Naive thymus-derived CD8-positive, alpha-beta T cell (primary cell): Measurements from ENCODE around the gene ADAMTS18. TPM values are rescaled to one million over a fixed set of nuclear protein-coding genes. Genes with fewer than 3 reads are reported as not detected.

Experiments
- ATAC-seq, 2 donors: fragments of 150-1000 bp; cut with Tn5 transposase in 1 of 2; sonication (Bioruptor Pico), chemical (Tn5 transposase) in 1 of 2; 1 replicate in 1 of 2; 2 replicates in 1 of 2; pipeline ENCODE4 v1.10.0; 2021; ENCODE audit warnings: mild to moderate bottlenecking in 2 of 2, moderate library complexity in 2 of 2
- POLR2A ChIA-PET: fragments of 350-600 bp; sonication (Branson Sonifier 250); formaldehyde crosslinking; loops from one replicate; lab custom pipeline; 2021; ENCODE audit warnings: antibody characterized with exemption; lab: Charles Lee
- DNase-seq, 10 donors: peaks; one replicate each; pipeline versions ENCODE4 v3.0.0 to v3.0.0-alpha.2; 2020 to 2022
- H3K27ac Mint-ChIP-seq, 10 donors: one replicate each; pipeline ENCODE4 v1.8.0; 2020 to 2022; ENCODE audit warnings: mild to moderate bottlenecking in 10 of 10, mixed read lengths in 10 of 10, moderate library complexity in 4 of 10, inconsistent platforms in 1 of 10
- H3K27me3 Mint-ChIP-seq, 5 donors: one replicate each; pipeline ENCODE4 v1.8.0; 2021 to 2022; ENCODE audit warnings: mixed read lengths in 5 of 5
- H3K36me3 Mint-ChIP-seq, 3 donors: one replicate each; pipeline ENCODE4 v1.8.0; 2020 to 2022; ENCODE audit warnings: mixed read lengths in 3 of 3, mild to moderate bottlenecking in 2 of 3, inconsistent platforms in 1 of 3
- H3K4me1 Mint-ChIP-seq, 4 donors: one replicate each; pipeline ENCODE4 v1.8.0; 2021 to 2022; ENCODE audit warnings: mixed read lengths in 4 of 4
- H3K4me3 Mint-ChIP-seq, 10 donors: one replicate each; pipeline ENCODE4 v1.8.0; 2020 to 2022; ENCODE audit warnings: mild to moderate bottlenecking in 10 of 10, mixed read lengths in 10 of 10, moderate library complexity in 6 of 10, inconsistent platforms in 1 of 10
- H3K9me3 Mint-ChIP-seq, 9 donors: one replicate each; pipeline ENCODE4 v1.8.0; 2020 to 2022; ENCODE audit warnings: mixed read lengths in 9 of 9, mild to moderate bottlenecking in 3 of 9, inconsistent platforms in 1 of 9, moderate library complexity in 1 of 9
- polyA plus RNA-seq, 3 donors: library from polyadenylated mRNA; unstranded; fragments of 300-500 nt; fragmentation: Illumina TruSeq; gene quantifications; one replicate each; pipeline ENCODE4 v1.2.3, GENCODE V29; 2021
- total RNA-seq, 8 experiments: library from RNA in 2 of 8; stranded (reverse) in 2 of 8; gene quantifications; one replicate each; pipeline ENCODE4 v1.2.3 and lab custom pipeline; 2021 to 2026

The ADAMTS18 gene
- total and polyA plus RNA-seq, 5 experiments from 2014 or later = not detected

DNA sequence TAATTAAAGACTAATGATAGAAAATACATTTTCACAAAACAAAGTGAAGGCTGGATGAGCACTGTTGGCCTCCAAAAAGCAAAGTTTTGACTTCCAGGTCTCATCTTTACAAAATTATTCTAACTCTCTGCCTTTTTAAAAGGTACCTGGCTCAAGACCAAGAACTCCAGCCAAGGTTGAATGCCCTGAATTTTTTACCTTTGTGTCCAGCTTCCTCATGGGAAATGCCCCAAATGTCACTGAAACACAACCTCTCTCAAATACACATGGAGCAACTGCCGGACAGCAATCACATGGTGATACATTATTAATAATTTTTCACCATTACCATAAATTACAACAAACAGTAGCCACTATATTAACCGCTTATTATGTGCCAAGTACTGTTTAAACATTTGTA, 32.2 kb downstream of the ADAMTS18 start:
- H3K36me3 Mint-ChIP-seq = no peaks in the 10 kb centered on the region
- no peak for ATAC-seq
- no peak for DNase-seq
- H3K4me3 Mint-ChIP-seq = no peak overlapping the region
- H3K27ac Mint-ChIP-seq = no peak overlapping the region
- H3K4me1 Mint-ChIP-seq = no peaks in the 10 kb centered on the region
- peaks cover 9 to 67% (median 18%) of the 10 kb centered on the region in 5 donors for H3K27me3 Mint-ChIP-seq
- POLR2A ChIA-PET = no interaction called here
- peaks cover 0 to 12% (median 0%) of the 10 kb centered on the region in 9 donors for H3K9me3 Mint-ChIP-seq

DNA sequence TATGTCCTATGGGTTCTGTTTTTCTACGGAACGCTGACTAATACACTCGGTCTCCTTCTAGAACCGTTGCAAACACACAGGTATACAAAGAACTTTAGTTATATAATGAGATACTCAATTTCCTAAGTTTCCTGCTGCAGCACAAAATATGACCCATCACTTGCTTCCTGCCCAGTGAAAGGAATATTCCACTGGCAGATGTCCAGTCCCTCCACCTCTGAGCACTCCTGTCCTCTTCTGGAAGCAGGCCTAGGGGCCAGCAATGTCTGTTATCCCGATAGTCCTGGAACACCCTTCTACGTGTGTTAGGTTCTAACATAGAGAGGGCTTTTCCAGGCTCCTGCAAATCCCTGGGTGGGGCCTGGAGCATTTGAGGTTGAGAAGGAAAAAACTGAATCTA, 32.7 kb downstream of the ADAMTS18 start:
- Mint-ChIP-seq H3K9me3 (peaks cover 0 to 6% (median 0%) of the 10 kb centered on the region in 9 donors), H3K36me3 (no peaks in the 10 kb centered on the region), H3K4me3 (no peak overlapping the region), H3K4me1 (no peaks in the 10 kb centered on the region), H3K27ac (no peak overlapping the region), H3K27me3 (peaks cover 9 to 69% (median 18%) of the 10 kb centered on the region in 5 donors)
- no peak for DNase-seq
- POLR2A ChIA-PET = no interaction called here
- ATAC-seq = no peak

DNA sequence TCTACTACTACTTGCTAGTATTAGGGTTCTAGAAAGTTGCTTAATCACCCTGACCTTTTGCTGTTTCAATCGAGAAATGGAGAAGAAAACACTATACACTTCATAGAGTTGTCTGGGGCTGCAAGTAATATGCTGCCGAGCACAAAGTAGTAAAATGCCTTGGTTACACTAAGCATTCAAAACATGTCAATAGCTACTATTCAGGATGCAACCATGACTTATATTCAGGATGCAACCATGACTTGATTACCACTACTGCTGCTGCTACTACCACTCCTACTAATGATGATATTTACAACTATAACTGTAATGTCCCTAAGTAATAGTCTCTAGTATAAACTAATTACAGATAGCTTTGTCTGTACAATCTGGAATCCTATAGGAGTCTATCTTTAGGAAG, 35.3 kb downstream of the ADAMTS18 start:
- Mint-ChIP-seq H3K27me3 (peaks cover 7 to 55% (median 23%) of the 10 kb centered on the region in 5 donors), H3K4me3 (no peak overlapping the region), H3K36me3 (no peaks in the 10 kb centered on the region), H3K27ac (no peak overlapping the region), H3K9me3 (no peaks in the 10 kb centered on the region), H3K4me1 (no peaks in the 10 kb centered on the region)
- POLR2A ChIA-PET = no interaction called here
- ATAC-seq (no peak), DNase-seq (no peak)

DNA sequence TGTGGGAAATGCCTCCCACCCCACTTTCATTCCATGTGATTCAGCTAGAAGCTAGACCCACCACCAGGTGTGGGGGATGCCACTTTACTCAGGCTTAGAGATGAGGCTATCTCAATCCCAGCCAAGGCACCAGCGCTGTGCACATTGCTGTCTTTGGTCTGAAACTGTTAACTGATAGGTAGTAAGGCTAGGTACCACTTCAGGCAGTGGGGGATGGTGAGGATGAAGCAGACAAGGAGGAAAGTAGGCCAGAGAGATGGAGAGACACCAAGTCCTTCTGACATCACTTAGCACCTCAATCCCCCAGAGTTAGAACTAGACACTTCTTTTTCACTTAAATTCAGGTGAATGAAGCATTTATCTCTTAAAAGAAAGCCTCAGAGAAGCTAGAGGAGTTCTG, 35.8 kb downstream of the ADAMTS18 start:
- H3K36me3 Mint-ChIP-seq = no peaks in the 10 kb centered on the region
- H3K4me1 Mint-ChIP-seq = no peaks in the 10 kb centered on the region
- no peak for ATAC-seq
- no peak for DNase-seq
- H3K27ac Mint-ChIP-seq = no peak overlapping the region
- POLR2A ChIA-PET = no interaction called here
- no peak overlapping the region for H3K4me3 Mint-ChIP-seq
- H3K27me3 Mint-ChIP-seq = peaks cover 7 to 52% (median 25%) of the 10 kb centered on the region in 5 donors
- no peaks in the 10 kb centered on the region for H3K9me3 Mint-ChIP-seq

DNA sequence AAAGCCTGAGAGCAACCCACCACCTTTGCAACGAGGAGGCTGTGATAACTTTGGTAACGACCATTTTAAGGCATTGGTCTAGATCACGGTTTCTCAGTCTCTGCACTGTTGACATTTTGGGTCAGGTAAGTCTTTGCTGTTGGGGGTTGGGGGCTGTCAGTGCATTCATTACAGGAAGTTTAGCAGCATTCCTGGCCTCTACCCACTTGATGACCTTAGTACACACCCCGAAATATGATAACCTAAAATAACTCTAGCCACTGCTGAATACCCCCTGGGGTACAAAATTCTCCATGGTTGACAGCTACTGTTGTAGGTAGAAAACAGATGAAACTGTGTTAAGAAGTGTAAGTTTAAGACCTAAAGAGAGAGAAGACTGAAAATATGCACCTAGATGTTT, 36.3 kb downstream of the ADAMTS18 start:
- peaks cover 7 to 47% (median 22%) of the 10 kb centered on the region in 5 donors for H3K27me3 Mint-ChIP-seq
- H3K4me1 Mint-ChIP-seq = no peaks in the 10 kb centered on the region
- H3K4me3 Mint-ChIP-seq = no peak overlapping the region
- H3K27ac Mint-ChIP-seq = no peak overlapping the region
- H3K36me3 Mint-ChIP-seq = no peaks in the 10 kb centered on the region
- H3K9me3 Mint-ChIP-seq = no peaks in the 10 kb centered on the region
- ATAC-seq (no peak), DNase-seq (no peak)
- POLR2A ChIA-PET = no interaction called here

DNA sequence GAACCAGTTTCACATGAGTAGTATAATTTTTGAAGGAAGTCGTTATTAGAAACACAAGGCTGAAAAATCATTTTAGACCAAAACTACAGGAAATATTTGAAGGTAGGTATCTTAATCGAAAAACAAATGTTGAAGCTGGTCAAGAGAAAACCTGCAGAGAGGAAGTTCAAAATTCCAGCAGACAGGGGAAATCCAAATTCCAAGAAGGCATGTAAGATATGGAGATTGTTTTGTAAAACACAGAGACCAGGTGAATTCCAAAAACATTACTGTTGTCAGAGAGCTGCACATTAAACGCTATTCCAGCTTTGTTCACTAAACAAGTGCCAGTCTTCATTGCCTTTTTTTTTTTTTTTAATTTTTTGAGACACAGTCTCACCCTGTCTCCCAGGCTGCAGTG, 38.4 kb downstream of the ADAMTS18 start:
- DNase-seq (no peak), ATAC-seq (no peak)
- POLR2A ChIA-PET = no interaction called here
- H3K27ac Mint-ChIP-seq = no peak overlapping the region
- H3K4me1 Mint-ChIP-seq = no peaks in the 10 kb centered on the region
- H3K27me3 Mint-ChIP-seq = peaks cover 9 to 44% (median 21%) of the 10 kb centered on the region in 5 donors
- no peaks in the 10 kb centered on the region for H3K9me3 Mint-ChIP-seq
- H3K4me3 Mint-ChIP-seq = no peak overlapping the region
- no peaks in the 10 kb centered on the region for H3K36me3 Mint-ChIP-seq

DNA sequence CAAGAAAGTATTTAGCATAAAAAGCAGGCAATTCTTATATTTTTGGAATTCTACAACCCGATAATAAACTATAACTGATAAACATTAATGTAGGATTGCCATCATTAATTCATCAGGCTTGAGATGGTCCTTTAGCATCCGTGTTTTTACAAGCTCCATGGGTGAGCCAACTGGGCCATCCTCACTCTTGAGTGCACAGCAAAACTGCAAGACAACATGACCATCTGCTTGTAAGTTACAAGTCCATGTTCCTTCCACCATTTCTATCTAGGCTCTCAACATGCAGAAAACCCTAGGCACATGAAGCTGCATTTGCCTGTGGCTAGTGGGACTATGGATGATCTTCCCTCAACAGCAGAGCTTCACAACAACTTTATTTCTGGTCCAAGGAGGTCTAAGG, 40.1 kb downstream of the ADAMTS18 start:
- Mint-ChIP-seq H3K4me1 (no peaks in the 10 kb centered on the region), H3K4me3 (no peak overlapping the region), H3K36me3 (no peaks in the 10 kb centered on the region), H3K27ac (no peak overlapping the region), H3K27me3 (peaks cover 6 to 31% (median 12%) of the 10 kb centered on the region in 5 donors), H3K9me3 (no peaks in the 10 kb centered on the region)
- POLR2A ChIA-PET = no interaction called here
- DNase-seq = no peak
- no peak for ATAC-seq

DNA sequence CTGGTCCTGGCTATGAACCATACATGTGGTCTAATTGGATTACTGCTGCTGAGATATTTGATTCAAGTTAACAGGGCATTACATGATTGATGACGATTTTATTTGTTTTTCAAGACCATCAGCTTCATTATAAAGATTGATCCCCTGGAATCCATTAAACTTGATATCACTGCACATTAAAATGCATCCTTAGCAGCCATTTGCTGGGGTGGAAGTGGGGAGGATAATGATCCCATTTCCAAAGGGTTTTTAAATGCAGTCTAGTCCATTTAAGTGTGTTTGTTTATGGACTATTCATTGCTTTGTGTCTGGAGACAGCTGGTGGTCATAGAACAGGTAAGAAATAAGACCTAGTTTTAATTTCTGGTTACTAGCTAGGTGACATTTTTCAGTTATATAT, 40.9 kb downstream of the ADAMTS18 start:
- POLR2A ChIA-PET = no interaction called here
- Mint-ChIP-seq H3K4me1 (no peaks in the 10 kb centered on the region), H3K4me3 (no peak overlapping the region), H3K27ac (no peak overlapping the region), H3K27me3 (peaks cover 6 to 30% (median 11%) of the 10 kb centered on the region in 5 donors), H3K36me3 (no peaks in the 10 kb centered on the region), H3K9me3 (no peaks in the 10 kb centered on the region)
- no peak for DNase-seq
- ATAC-seq = no peak

DNA sequence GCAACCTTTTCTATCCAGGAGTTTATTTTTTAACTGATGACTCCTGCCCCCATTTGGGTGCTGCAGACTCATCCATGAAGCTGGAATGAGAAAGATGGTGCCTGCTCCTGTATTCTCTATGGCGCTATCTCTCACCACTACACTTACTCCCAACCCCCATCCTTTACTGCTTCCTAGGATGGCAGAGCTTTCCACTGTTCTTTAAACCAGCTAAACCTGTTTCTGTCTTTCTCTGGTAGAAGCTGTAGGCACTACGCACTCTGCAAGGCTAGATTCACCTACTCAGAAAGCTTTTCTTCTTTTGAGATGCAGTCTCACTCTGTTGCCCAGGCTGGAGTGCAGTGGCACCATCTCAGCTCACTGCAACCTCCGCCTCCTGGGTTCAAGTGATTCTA, 47.0 kb downstream of the ADAMTS18 start:
- DNase-seq = no peak
- ATAC-seq = no peak
- Mint-ChIP-seq H3K4me1 (no peaks in the 10 kb centered on the region), H3K4me3 (no peak overlapping the region), H3K27ac (no peak overlapping the region), H3K9me3 (no peaks in the 10 kb centered on the region), H3K36me3 (no peaks in the 10 kb centered on the region), H3K27me3 (peaks cover 0 to 29% (median 8%) of the 10 kb centered on the region in 5 donors)
- POLR2A ChIA-PET = no interaction called here

DNA sequence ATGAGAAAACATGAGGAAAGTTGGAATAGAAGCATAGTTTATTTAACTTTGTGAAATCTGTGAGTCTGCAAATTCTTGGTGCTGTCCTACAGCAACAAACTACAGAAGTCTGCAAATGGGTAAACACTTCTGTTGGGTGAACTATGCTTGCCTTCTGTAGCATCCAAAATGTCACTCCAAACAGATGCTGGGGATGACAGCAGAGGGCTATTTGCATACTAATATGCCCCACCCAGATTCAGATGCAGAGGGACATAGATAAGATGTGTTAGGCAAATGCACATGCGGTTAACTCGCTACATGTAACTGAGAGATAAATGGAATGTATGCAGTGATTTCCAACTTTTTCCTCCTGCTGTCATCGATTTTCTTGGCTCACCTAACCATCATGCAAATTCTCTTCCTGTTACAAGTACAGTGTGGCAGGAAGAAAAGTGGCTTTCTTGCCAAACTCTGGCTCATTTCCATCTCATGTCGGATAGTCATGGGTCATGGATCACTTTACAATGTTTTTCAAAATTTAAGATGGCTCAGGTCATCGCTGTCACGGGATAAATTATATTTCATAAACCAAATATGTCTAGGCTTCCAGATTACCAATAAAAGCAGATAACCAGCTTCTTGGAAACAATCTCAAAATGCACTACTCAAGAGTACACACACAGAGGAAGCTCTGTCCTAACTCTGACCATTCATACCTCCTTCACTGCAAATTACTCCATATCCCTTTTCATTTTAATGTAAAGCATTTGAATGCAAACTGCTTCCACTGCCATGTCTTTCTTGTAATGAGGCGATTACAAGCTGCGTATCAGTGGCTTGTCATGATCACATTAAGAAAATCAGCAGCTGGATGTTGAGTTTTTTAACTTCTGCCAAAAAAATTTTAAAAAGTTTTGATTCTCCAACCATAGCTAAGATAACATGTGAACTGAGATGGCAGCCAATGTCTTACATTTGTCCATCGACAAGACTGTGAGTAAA, 47.7 kb downstream of the ADAMTS18 start:
- ATAC-seq (no peak), DNase-seq (no peak)
- no peak overlapping the region for H3K27ac Mint-ChIP-seq
- H3K36me3 Mint-ChIP-seq = no peaks in the 10 kb centered on the region
- H3K4me3 Mint-ChIP-seq = no peak overlapping the region
- no peaks in the 10 kb centered on the region for H3K9me3 Mint-ChIP-seq
- H3K27me3 Mint-ChIP-seq = peaks cover 0 to 23% (median 5%) of the 10 kb centered on the region in 5 donors
- H3K4me1 Mint-ChIP-seq = no peaks in the 10 kb centered on the region
- POLR2A ChIA-PET = no interaction called here

DNA sequence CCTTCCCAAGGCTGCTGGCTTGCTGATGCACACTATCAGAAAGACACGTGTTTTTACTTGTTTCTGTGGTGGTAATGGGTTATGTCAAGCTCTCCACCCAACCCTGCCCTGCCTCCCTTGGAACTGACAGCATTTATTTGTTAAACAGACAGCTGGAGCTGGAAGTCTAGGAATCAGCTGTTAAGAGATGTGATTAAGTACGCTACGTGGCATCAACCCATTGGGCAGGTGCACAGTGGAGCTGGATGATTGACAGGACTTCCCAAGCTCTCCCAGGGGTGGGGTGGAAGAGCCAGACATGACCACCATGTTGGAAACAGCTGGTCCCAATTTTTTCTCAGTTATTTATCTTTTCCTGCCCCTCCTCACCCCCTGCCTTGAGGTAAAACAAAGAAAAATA, 49.4 kb downstream of the ADAMTS18 start:
- Mint-ChIP-seq H3K27me3 (peaks cover 0 to 21% (median 5%) of the 10 kb centered on the region in 5 donors), H3K4me1 (no peaks in the 10 kb centered on the region), H3K9me3 (no peaks in the 10 kb centered on the region), H3K27ac (no peak overlapping the region), H3K36me3 (no peaks in the 10 kb centered on the region), H3K4me3 (no peak overlapping the region)
- DNase-seq (no peak), ATAC-seq (no peak)
- POLR2A ChIA-PET = no interaction called here

DNA sequence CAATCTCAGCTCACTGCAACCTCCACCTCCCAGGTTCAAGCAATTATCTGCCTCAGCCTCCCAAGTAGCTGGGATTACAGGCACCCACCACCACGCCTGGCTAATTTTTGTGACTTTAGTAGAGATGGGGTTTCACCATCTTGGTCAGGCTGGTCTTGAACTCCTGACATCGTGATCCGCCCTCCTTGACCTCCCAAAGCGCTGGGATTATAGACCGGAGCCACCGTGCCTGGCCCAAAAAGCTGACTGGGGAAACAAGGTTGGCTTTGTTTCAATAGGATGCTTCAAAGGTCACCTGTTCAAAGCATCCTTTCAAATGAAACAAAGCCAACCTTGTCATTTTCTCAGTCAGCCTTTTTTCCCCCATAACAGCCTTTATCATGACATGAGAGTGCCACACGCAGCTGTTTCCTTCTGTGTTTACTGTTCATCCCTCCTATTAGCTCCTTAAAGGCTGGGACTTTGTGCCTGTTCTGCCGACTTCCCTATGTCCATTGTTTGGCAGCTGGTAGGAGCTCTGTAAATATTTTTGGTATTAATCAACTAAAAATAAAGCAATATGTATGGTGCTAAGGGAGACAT, 51.1 kb downstream of the ADAMTS18 start:
- H3K27ac Mint-ChIP-seq = no peak overlapping the region
- POLR2A ChIA-PET = no interaction called here
- H3K4me1 Mint-ChIP-seq = no peaks in the 10 kb centered on the region
- no peak for ATAC-seq
- H3K4me3 Mint-ChIP-seq = no peak overlapping the region
- H3K36me3 Mint-ChIP-seq = no peaks in the 10 kb centered on the region
- no peak for DNase-seq
- H3K9me3 Mint-ChIP-seq = no peaks in the 10 kb centered on the region
- H3K27me3 Mint-ChIP-seq = peaks cover 0 to 14% (median 5%) of the 10 kb centered on the region in 5 donors

DNA sequence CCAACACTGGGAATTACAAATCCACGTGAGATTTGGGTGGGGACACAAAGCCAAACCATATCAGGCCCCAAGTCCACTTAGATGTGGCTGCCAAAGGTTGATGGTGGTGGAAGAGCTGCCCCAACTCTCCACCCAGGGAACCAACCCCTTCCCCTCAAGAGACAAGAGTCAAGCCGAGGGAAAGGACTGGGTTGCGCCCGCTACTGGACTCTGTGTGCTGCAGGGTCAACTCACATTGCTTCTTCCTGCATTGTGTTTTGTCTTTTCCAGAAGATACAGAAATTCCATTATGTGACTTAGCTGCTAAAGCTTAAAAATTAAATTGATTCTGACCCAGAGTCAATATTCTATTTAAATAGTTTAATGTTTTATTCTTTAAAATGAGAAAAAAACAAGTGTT, 58.5 kb downstream of the ADAMTS18 start:
- no peak overlapping the region for H3K27ac Mint-ChIP-seq
- DNase-seq (no peak), ATAC-seq (no peak)
- POLR2A ChIA-PET = no interaction called here
- peaks cover 0 to 2% (median 0%) of the 10 kb centered on the region in 9 donors for H3K9me3 Mint-ChIP-seq
- H3K4me3 Mint-ChIP-seq = no peak overlapping the region
- no peaks in the 10 kb centered on the region for H3K4me1 Mint-ChIP-seq
- peaks cover 0 to 13% (median 2%) of the 10 kb centered on the region in 5 donors for H3K27me3 Mint-ChIP-seq
- no peaks in the 10 kb centered on the region for H3K36me3 Mint-ChIP-seq
